ENCODE measurements around the gene GPR153. TPM values are rescaled to one million over a fixed set of nuclear protein-coding genes. Genes with fewer than 3 reads are reported as not detected.
"Not testable (repeated sequence)": the region's sequence is repeated elsewhere in the genome, so short reads cannot be mapped to it uniquely, and the experiment has no call there.

The GPR153 gene
- total RNA-seq = 100 to 1,000 TPM in 3 of 4 donors, 1 to 10 TPM in 1; 3.3 to 162 (median 121) TPM

DNA sequence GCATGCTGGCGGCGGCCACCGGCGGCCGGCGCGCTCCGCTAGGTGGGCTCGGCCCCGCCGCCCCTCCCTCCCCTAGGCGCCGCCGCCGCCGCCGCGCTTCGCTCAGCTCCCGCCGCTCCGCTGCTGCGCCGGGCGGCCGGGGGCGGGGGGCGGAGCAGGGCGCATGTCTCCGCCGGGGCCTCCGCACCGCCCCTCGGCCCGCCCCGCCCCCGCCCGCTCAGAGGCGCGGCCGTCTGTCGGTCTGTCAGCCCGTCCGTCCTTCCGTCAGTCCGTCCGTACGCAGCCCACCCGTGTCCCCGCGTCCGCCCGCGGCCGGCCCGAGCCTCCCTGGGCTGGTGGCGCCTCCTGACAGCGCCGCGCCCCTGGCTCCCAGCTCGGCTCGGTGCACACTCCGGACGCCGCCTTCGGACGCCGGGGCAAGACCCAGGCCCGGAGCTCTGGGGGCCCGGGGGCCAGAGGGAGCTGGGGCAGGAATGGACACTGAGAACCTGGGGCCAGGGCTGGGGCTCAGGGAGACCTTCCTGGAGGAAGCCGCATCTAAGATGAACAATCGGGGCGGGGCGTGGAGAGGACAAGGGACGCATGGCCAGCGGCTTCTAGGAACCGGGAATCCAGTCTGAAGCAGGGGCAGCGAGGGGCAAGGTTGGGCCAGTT lies at the start of gene GPR153:
Gene GPR153, minus strand, starts transcription at position 138 of the 654 bp plus-strand sequence. CDS start 6,193 bp downstream, outside the sequence.
- H3K27me3 ChIP-seq = no peaks in the 10 kb centered on the region
- no peaks in the 10 kb centered on the region for H3K36me3 ChIP-seq
- TF ChIP-seq POLR2A (IDR thresholded peaks at IDR 0.05) (peak; percentile 3 to 50), CTCF (IDR thresholded peaks at IDR 0.05) (no peak)
- H3K4me1 ChIP-seq = peaks cover 2 to 23% (median 11%) of the 10 kb centered on the region in 4 donors
- peak within 1 kb of the TSS; percentile 62 to 100 (median 76) for H3K4me3 ChIP-seq
- peak within 1 kb of the TSS; percentile 64 to 93 (median 84) for H3K27ac ChIP-seq
- H3K9me3 ChIP-seq = no peaks in the 10 kb centered on the region
- peak; percentile 21 to 82 (median 73) for DNase-seq

DNA sequence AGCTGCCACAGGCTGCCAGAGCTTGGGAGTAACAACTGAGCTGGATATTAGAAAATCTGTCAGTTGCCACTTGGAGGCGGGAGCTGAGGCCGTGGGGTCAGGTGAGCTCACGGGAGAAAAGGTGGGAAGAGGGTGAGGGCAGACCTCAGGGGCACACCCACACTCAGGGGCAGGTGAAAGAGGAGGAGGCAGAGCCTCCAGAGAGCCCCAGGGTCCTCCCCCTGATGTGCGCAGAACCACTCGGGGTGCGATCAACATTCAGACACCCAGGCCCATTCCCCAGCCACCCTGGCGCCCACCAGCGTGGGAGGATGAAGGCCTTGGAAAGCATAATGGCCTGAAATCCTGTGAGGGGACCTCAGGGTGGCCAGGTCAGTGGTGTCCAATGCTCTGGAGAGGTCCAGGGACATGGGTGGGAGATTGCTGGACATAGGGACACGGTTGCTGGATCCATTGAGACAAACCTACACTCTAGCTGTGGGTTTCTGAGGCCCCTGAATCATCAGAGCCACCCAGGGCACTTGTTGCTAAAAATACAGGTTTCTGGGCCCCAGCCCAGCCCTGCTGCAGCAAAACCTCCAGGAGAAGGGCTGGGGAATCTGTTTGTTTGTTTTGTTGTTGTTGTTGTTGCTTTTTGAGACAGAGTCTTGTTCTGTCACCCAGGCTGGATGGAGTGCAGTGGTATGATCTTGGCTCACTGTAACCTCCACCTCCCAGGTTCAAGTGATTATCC lies 49.4 kb upstream of the GPR153 start:
- DNase-seq = no peak
- H3K9me3 ChIP-seq = no peaks in the 10 kb centered on the region
- peaks cover 0 to 14% (median 0%) of the 10 kb centered on the region in 3 donors for H3K36me3 ChIP-seq
- H3K4me3 ChIP-seq = no peak overlapping the region
- TF ChIP-seq CTCF (IDR thresholded peaks at IDR 0.05) = no peak
- TF ChIP-seq POLR2A (IDR thresholded peaks at IDR 0.05) = no peak
- no peak overlapping the region for H3K27ac ChIP-seq
- no peaks in the 10 kb centered on the region for H3K4me1 ChIP-seq
- H3K27me3 ChIP-seq = no peaks in the 10 kb centered on the region

DNA sequence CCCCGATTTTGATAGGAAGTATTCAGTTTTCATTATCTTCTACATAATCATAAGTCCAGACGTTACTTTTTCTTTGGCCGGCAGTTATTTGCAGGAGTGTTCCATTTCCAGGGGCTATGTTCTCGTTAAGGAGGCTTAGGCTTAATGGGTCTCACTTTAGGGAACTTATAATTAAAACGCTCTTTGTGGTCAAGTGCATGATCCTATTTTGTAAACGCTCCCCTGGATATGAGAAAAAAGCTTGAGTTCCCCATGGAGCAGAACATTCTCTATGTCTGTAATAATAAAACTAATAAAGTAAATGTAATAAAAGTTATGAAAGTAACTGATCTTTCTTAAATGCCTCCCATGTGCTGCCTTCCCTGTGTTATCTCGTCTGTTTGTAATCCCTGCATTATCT lies 48.7 kb upstream of the GPR153 start:
- peaks cover 0 to 8% (median 0%) of the 10 kb centered on the region in 3 donors for H3K36me3 ChIP-seq
- no peak for DNase-seq
- H3K27ac ChIP-seq = no peak overlapping the region
- no peaks in the 10 kb centered on the region for H3K27me3 ChIP-seq
- TF ChIP-seq CTCF (IDR thresholded peaks at IDR 0.05) = no peak
- no peaks in the 10 kb centered on the region for H3K4me1 ChIP-seq
- H3K9me3 ChIP-seq = no peaks in the 10 kb centered on the region
- no peak overlapping the region for H3K4me3 ChIP-seq

- no peaks in the 10 kb centered on the region for H3K27me3 ChIP-seq
- no peak overlapping the region for H3K27ac ChIP-seq
- no peak overlapping the region for H3K4me3 ChIP-seq
- TF ChIP-seq POLR2A (IDR thresholded peaks at IDR 0.05) (no peak), CTCF (IDR thresholded peaks at IDR 0.05) (no peak)
- no peaks in the 10 kb centered on the region for H3K4me1 ChIP-seq
- H3K9me3 ChIP-seq = no peaks in the 10 kb centered on the region
- H3K36me3 ChIP-seq = no peaks in the 10 kb centered on the region
- no peak for DNase-seq
These were observed 47.6 kb upstream of the GPR153 start for GRCh38 chr1:6308449-6308848.

GRCh38 chr1:6307682-6308081 lies 46.8 kb upstream of the GPR153 start:
- not testable (repeated sequence) for H3K27me3 ChIP-seq, H3K27ac ChIP-seq, H3K36me3 ChIP-seq, H3K9me3 ChIP-seq, H3K4me1 ChIP-seq, H3K4me3 ChIP-seq, DNase-seq

DNA sequence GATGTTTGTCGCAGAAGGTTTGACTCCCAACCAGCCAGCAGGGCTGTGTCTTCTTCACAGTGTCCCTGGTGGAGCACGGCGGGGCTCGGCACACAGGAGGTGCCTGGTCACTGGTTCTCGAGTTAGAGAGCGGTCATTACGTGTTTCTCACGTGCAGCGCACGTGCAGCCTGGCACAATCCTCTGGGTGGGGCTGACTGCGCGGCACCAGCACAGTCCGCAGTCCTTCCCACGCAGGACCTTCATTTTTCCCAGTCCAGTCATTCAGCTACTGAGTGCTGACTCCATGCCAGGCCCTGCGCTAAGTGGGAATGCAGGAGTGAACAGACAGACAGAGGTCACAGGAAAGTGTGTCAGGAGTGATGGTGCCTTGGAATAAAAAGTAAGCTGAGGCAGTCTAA lies 46.2 kb upstream of the GPR153 start:
- no peak for DNase-seq
- Histone ChIP-seq H3K4me1 (no peaks in the 10 kb centered on the region), H3K27me3 (no peaks in the 10 kb centered on the region), H3K9me3 (no peaks in the 10 kb centered on the region), H3K36me3 (no peaks in the 10 kb centered on the region), H3K27ac (no peak overlapping the region), H3K4me3 (no peak overlapping the region)
- no peak for TF ChIP-seq CTCF (IDR thresholded peaks at IDR 0.05)
- no peak for TF ChIP-seq POLR2A (IDR thresholded peaks at IDR 0.05)

Measured in Peyer's patch (tissue), 4 donors.